Small intestine (tissue), 7 donors: ENCODE results near the gene TENM4. TPM values are rescaled to one million over a fixed set of nuclear protein-coding genes. Genes with fewer than 3 reads are reported as not detected.

Experiments used
- DNase-seq, 2 donors: peaks; one replicate each; pipeline versions ENCODE4 v3.0.0 to v3.0.0-alpha.2; 2013
- FAIRE-seq: peaks from 2 replicates; lab custom pipeline; 2012; peaks lifted over from hg19 to GRCh38; lab: Jason Lieb, UNC
- H3K27ac ChIP-seq, 3 donors: one replicate each; pipeline ENCODE4 v1.5.1; 2013; ENCODE audit warnings: low read length in 2 of 3, mild to moderate bottlenecking in 2 of 3, control low read depth in 1 of 3, inconsistent platforms in 1 of 3, low read depth in 1 of 3, moderate library complexity in 1 of 3
- H3K27me3 ChIP-seq, 3 donors: one replicate each; pipeline ENCODE4 v1.6.1; 2013; ENCODE audit warnings: low read length in 3 of 3, inconsistent platforms in 1 of 3; ENCODE audit not compliant: control insufficient read depth in 3 of 3, insufficient read depth in 3 of 3
- H3K36me3 ChIP-seq, 3 donors: one replicate each; pipeline ENCODE4 v1.6.1; 2013; ENCODE audit warnings: low read length in 3 of 3, inconsistent platforms in 1 of 3, low read depth in 1 of 3, mild to moderate bottlenecking in 1 of 3, moderate library complexity in 1 of 3; ENCODE audit not compliant: control insufficient read depth in 3 of 3, insufficient read depth in 2 of 3
- H3K4me1 ChIP-seq, 3 donors: one replicate each; pipeline ENCODE4 v1.6.1; 2013; ENCODE audit warnings: low read length in 2 of 3, inconsistent platforms in 1 of 3, low read depth in 1 of 3, mild to moderate bottlenecking in 1 of 3, moderate library complexity in 1 of 3; ENCODE audit not compliant: control insufficient read depth in 3 of 3, insufficient read depth in 2 of 3
- H3K4me3 ChIP-seq, 3 donors: one replicate each; pipeline ENCODE4 v1.5.1; 2013; ENCODE audit warnings: low read length in 3 of 3, control low read depth in 1 of 3, inconsistent platforms in 1 of 3, low read depth in 1 of 3, mild to moderate bottlenecking in 1 of 3, moderate library complexity in 1 of 3
- H3K9me3 ChIP-seq, 2 donors: one replicate each; pipeline ENCODE4 v1.6.1; 2013; ENCODE audit warnings: low read depth in 1 of 2, low read length in 1 of 2; ENCODE audit not compliant: control insufficient read depth in 2 of 2, insufficient read depth in 1 of 2
- WGBS, 3 donors: extraction: QIAGEN DNeasy Blood & Tissue Kit; methylation state at CpG; one replicate each; pipeline ENCODE4 v1.1.7; 2013; 5-methylcytosine and 5-hydroxymethylcytosine counted together
- polyA plus RNA-seq, 4 donors: library from polyadenylated mRNA; stranded (reverse) in 3 of 4; unstranded in 1 of 4; fragments of 200-250 nt in 3 of 4; fragments of 120-200 nt in 1 of 4; gene quantifications; one replicate each; pipeline versions ENCODE4 v1.2.1 to v1.2.3, GENCODE V29; 2013
- donor health status: healthy with polysubstance abuse.
- donor health status: control.
- donor health status: control.
- donor health status: Bipolar disorder and iron deficiency.
- donor health status: healthy.

The TENM4 gene
- polyA plus RNA-seq, 4 donors, result under 0.01 to 0.96 (median 0.31) TPM; not detected in 1

DNA sequence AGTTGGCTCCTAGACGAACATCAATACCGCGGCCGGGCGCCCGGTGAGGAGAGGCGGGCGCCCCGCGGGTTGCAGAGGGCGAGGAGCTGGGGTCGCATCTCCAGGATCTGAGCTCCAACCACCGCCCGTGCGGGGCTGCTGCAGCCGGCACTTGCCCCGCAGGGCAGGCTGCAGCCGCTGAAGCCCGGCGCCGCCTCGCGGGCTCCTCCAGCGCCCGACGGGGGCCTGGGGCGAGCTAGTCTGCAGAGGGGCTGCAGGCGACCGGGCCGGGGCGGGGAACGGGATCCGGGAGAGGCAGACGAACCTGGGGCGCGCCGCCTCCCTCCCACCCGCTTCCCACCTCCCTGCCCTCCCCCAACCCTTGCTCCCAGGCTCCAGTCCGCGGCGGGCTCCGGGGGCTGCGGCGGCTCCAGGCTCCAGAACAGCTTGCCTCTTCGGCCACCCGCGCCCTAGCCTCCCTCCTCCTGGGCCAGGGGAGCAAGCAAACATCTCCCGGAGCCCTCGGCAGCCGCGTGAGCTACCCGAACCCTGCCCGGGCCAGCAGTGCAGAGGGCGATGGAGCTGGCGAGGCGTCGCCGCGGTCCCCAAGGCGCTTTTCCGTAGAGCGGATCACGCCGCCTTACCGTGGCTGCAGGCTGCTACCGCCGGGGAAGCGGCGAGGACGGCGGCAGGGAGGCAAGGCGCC is 802 bp downstream of the TENM4 start:
- DNase-seq (no peak), FAIRE-seq (no peak)
- H3K9me3 ChIP-seq, result no peaks in the 10 kb centered on the region
- no peaks in the 10 kb centered on the region for H3K36me3 ChIP-seq
- peaks cover 18 to 77% (median 30%) of the 10 kb centered on the region in 3 donors for H3K27me3 ChIP-seq
- WGBS, 3 donors, result 1 to 3% (median 1%) methylated on average over 59 to 72 of the region's 72 CpGs
- H3K4me3 ChIP-seq, result peak overlapping the region; percentile 0 to 50 (median 27)
- peak overlapping the region in 1 of 3 donors; percentile 32 for H3K27ac ChIP-seq
- peaks cover 0 to 24% (median 0%) of the 10 kb centered on the region in 3 donors for H3K4me1 ChIP-seq

DNA sequence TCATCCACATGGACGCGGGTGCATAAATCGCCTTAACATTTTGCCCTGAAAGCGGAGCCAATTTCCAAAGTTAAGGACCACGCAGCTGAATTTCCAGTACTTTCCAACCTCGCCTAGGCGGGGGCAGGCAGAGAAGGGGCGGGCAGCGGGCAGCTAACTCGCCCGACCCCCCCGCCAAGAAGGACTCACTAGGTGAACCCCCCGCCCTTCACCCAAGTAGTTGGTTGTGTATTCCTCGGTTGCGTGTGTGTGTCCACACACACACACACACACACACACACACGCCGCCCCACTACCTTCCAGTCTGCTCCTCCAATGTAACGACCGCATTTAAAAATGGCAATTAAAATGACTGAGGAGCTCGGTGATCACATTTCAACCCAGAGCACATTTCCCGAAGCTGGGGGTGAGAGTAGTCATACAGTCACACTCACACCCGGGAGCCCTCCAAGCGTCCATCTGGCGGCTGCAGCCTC is 1.4 kb downstream of the TENM4 start:
- H3K27ac ChIP-seq, result no peak overlapping the region
- FAIRE-seq, result no peak

DNA sequence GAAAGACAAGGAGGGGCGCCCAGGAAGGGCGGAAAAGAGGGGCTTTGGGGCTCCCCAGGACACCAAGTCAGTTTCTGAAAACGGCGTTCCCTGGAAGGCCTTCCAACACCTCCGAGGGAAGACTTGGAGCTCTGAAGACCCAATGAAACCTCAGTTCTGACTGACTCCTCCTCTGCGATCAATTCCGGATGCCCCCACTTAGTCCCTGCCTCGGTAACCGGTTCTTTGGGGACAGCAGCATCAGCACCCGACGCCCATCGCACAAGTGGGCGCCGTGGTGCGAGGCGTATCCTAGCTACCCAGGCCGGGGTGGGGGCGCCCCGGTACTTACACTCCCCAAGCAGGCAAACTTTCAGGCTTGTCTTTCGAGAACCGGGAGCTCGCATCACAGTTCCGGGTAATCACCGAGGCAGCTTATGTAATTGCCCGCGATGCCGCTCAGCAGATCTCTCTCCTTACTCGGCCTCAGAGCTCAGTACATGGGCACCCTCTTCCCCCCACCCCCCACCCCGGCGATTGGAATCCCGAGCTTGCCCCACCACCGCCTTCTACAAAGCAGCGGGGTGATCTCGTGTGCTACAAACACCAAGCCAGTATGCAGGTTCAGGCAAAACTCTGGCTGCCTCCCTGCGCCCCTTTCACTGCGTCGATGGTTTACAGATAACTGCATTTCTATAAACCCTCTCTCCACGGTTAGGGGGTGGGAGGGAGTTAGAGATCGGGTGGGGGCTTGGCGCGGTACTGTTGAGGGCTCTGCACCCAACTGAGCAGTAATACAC is 2.0 kb downstream of the TENM4 start:
- Histone ChIP-seq H3K27ac (no peak overlapping the region), H3K27me3 (peaks cover 18 to 79% (median 33%) of the 10 kb centered on the region in 3 donors), H3K4me1 (peaks cover 0 to 25% (median 0%) of the 10 kb centered on the region in 3 donors)

More for the DNA sequence above, 1.4 kb downstream of the TENM4 start:
- no peaks in the 10 kb centered on the region for H3K9me3 ChIP-seq
- peak overlapping the region in 1 of 3 donors; percentile 33 for H3K4me3 ChIP-seq
- WGBS, 3 donors, result 2 to 5% (median 4%) methylated on average over 24 of the region's 24 CpGs
- peaks cover 18 to 79% (median 30%) of the 10 kb centered on the region in 3 donors for H3K27me3 ChIP-seq
- no peaks in the 10 kb centered on the region for H3K36me3 ChIP-seq
- no peak for DNase-seq
- H3K4me1 ChIP-seq, result peaks cover 0 to 24% (median 0%) of the 10 kb centered on the region in 3 donors

DNA sequence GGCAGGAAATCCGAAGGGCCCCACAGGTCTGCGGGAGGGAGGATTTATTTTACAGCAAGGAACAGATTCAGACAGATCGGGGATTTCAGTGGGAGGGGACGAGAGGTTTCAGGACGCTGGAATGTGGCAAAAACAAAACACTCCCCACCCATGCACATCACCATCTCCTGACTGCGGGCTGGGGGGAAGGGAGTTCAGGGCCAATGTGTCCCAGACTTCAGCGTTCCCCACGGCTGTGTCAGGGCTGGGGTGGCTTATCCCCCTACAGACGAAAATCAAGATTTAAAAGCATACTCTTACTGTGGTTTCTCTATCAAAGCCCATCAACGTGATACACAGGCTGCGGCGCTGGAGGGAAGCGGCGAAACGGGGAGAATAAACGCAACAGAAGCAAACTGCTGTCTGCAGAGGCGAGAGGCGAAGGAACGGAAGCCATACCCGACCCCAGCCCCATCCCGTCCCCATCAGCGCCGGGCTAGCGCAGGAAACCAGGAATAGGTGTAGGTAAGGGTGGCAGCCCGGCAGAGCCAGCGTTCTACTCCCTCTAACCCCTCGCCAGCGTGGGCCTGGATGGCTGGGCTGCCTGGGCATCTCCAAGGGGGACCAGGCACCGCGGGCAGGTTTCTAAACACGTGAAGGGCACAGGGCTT is 2.7 kb downstream of the TENM4 start:
- Histone ChIP-seq H3K27ac (no peak overlapping the region), H3K9me3 (no peaks in the 10 kb centered on the region), H3K4me1 (peaks cover 0 to 27% (median 0%) of the 10 kb centered on the region in 3 donors), H3K4me3 (peak overlapping the region in 1 of 3 donors; percentile 33), H3K27me3 (peaks cover 18 to 72% (median 33%) of the 10 kb centered on the region in 3 donors), H3K36me3 (no peaks in the 10 kb centered on the region)
- FAIRE-seq, result no peak
- WGBS, 3 donors, result 5 to 10% (median 9%) methylated on average over 31 of the region's 31 CpGs
- peak in 1 of 2 donors; percentile 22 for DNase-seq

More for the DNA sequence above, 2.0 kb downstream of the TENM4 start:
- peak in 1 of 2 donors; percentile 50 for DNase-seq
- FAIRE-seq, result no peak
- WGBS, 3 donors, result 2 to 6% (median 5%) methylated on average over 41 of the region's 41 CpGs
- peak overlapping the region in 1 of 3 donors; percentile 33 for H3K4me3 ChIP-seq
- no peaks in the 10 kb centered on the region for H3K9me3 ChIP-seq
- no peaks in the 10 kb centered on the region for H3K36me3 ChIP-seq

DNA sequence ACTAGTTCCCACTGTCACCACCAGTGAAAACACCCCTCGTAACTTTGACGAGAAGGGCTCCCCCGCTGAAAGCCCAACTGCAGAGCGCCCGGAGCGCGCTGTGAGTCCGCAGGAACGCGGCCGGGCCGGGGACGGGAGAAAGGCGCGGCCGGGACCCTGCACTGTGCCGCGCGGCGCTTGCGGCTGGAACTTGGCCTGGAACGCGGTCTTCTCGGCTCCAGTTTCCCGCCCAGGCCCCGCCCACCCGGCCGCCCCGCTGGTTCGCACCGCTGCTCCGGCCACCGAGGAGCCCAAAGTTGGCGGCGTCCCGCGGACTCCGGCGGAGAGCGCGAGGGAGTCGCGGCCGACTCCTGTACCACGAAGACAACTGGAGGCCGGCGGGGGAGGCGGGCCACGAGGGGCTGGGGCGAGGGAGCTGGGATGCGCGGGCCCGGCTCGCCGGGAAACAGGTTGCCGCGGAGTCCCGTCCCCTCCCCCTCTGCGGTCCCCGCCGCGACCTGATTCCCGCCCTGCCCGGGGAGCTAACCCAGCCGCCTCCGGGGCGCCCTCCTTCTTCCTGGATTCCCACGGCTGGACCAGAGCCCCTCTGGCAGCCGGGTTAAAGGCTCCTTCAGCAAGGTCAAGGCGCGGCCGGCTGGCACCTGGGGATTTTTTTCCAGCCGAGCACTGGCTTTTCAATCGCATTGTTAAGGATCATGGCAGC is 3.4 kb downstream of the TENM4 start:
- FAIRE-seq, result no peak
- Histone ChIP-seq H3K27me3 (peaks cover 18 to 69% (median 31%) of the 10 kb centered on the region in 3 donors), H3K27ac (no peak overlapping the region), H3K36me3 (no peaks in the 10 kb centered on the region), H3K9me3 (no peaks in the 10 kb centered on the region), H3K4me1 (peaks cover 0 to 27% (median 0%) of the 10 kb centered on the region in 3 donors), H3K4me3 (peak overlapping the region in 2 of 3 donors; percentile 31 to 33)
- WGBS, 3 donors, result 0 to 4% (median 2%) methylated on average over 63 to 74 of the region's 74 CpGs
- DNase-seq, result peak in 1 of 2 donors; percentile 66

DNA sequence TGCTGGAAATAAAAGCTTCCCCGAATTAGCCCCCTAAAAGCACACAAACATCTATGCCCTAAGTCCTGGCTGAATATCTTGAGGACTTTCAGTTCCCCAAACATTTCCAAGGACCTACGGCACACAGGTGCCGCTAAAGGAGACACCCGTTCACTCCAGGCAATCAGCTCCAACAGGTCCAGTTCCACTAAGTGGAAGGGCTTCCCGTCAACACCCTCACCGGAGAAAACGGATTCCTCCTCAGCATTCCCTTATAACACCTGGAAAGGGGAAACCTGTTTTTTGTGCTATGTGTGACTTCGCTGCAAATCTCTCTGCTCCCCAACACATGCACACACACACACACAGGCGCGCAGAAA is 3.9 kb downstream of the TENM4 start:
- DNase-seq (no peak), FAIRE-seq (no peak)
- H3K9me3 ChIP-seq, result no peaks in the 10 kb centered on the region
- WGBS, 3 donors, result 14 to 19% (median 16%) methylated on average over 10 of the region's 10 CpGs
- H3K27me3 ChIP-seq, result peaks cover 18 to 64% (median 31%) of the 10 kb centered on the region in 3 donors
- H3K27ac ChIP-seq, result no peak overlapping the region
- peaks cover 0 to 27% (median 0%) of the 10 kb centered on the region in 3 donors for H3K4me1 ChIP-seq
- H3K4me3 ChIP-seq, result peak overlapping the region in 1 of 3 donors; percentile 31
- H3K36me3 ChIP-seq, result no peaks in the 10 kb centered on the region

DNA sequence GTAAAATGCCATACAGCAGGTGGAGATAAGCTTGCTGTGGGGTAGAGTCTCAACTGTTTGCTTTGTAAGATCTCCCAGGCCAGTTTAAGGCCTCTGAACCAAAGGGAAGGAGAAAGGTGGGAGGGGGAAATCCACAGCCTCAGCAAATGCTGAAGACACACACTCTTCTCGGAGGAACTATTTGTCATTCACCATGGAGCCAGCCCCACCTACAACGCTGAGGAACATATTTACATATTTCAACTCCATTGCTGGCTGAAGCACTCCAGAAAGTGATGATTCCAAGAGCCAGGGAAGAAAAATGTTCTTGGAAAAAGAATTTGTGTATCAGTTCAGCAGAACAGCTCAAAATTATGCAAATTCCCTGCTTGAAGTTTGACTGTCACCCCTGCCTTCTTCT is 6.5 kb downstream of the TENM4 start:
- no peaks in the 10 kb centered on the region for H3K9me3 ChIP-seq
- DNase-seq (no peak), FAIRE-seq (no peak)
- H3K27ac ChIP-seq, result no peak overlapping the region
- no peak overlapping the region for H3K4me3 ChIP-seq
- WGBS, 3 donors, result 38 to 56% (median 41%) methylated on average over 2 of the region's 2 CpGs
- peaks cover 0 to 22% (median 0%) of the 10 kb centered on the region in 3 donors for H3K4me1 ChIP-seq
- H3K36me3 ChIP-seq, result no peaks in the 10 kb centered on the region
- H3K27me3 ChIP-seq, result peaks cover 8 to 48% (median 26%) of the 10 kb centered on the region in 3 donors
